HG02571 (cell line): ENCODE results near the gene POTEF.
A peak's percentile ranks its signal among the peaks of the same experiment; 100 is the strongest.
"Not testable (repeated sequence)": the region's sequence is repeated elsewhere in the genome, so short reads cannot be mapped to it uniquely, and the experiment has no call there.

Source experiments
- ATAC-seq: cut with Tn5 transposase; IDR thresholded peaks from one replicate; pipeline ENCODE4 v1.9.1; 2021; ENCODE audit warnings: mild to moderate bottlenecking, moderate library complexity; ENCODE audit not compliant: unreplicated experiment

The POTEF gene

GRCh38 chr2:130153721-130154422, 24.9 kb upstream of the POTEF start:
- not testable (repeated sequence) for ATAC-seq

GRCh38 chr2:130152816-130153595, 24.0 kb upstream of the POTEF start:
- ATAC-seq = no peak

DNA sequence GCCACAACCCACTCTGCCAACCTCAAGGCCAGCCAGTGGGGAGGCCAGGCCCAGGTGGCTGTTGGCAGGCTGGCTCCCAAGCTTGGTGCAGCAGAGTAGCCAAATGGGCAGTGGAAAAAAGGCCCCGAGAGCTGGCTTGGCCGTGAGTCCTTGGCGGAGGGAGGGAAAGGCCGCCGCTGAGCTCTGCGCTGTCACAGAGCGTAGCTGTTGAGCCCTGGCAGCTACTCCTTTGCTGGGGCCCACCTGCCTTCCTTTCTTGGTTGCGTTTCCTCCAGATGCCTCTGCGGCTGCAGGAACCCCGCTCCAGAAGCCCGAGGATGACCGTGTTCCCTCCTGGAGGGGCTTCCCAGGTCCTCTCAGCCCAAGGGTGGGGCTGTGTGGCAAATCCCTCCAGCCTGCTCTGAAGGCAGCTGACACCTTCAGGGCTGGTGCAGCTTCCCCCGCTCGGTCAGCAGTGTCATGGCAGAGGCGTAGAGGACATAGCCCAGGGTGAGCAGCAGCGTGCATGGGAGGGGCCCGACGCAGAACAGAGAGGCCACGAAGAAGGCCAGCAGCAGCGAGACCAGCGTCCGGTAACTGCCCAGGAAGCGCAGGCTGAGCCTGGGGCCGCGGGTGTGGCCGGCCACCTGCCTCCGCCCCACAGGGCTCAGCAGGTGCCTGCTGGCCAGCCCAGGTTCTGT, 23.3 kb upstream of the POTEF start:
- ATAC-seq = not testable (repeated sequence)

- not testable (repeated sequence) for ATAC-seq
These were observed 22.1 kb upstream of the POTEF start for GRCh38 chr2:130151145-130151512.

GRCh38 chr2:130150181-130151144, 21.4 kb upstream of the POTEF start:
- no peak for ATAC-seq

- ATAC-seq = not testable (repeated sequence)
These were observed 19.5 kb upstream of the POTEF start for GRCh38 chr2:130148515-130148914.

GRCh38 chr2:130145006-130145414, 16.0 kb upstream of the POTEF start, which contains the start of gene CCDC74B:
CCDC74B (minus strand) TSS chr2:130145112; CDS start chr2:130144996, 116 bp downstream.
- ATAC-seq = peak; percentile 94

- not testable (repeated sequence) for ATAC-seq
These were observed 14.4 kb upstream of the POTEF start for GRCh38 chr2:130143266-130144039.

- not testable (repeated sequence) for ATAC-seq
These were observed 13.6 kb upstream of the POTEF start for GRCh38 chr2:130142396-130143265.

DNA sequence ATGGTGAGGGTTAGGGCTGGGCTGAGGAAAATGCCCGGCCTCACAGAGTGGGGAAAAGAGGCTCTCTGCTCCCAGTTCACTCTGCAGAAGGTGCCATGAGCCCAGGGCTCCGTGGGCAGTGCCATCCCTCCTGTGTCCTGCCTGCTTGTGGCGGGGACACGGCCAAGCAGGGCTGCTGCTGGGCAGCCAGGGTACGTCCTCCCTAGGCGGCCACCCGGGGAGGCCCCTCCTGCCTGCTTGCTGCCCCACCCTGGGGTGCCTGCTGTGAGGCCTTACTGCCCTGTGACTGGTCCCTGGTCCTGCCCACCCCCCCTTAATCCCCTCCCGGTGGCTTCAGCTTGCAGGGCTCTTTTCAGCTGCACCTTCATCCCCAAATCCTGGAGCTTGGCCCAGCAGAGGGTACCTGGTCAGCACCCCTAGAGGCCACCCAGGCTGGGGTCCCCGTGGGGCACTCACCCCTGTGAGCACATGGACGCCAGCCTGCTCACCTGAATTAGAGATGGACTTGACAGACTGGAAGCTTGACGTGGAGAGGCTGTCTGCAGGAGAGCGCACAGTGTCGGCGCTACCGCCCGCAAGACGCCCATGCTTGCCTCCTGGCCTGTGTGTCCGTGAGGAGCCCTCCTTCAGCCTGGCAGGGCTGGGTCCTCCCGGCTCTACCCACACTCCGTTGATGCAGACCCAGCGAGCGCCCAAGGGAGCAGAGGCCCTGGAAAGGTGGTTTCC, 12.8 kb upstream of the POTEF start:
- ATAC-seq = not testable (repeated sequence)

DNA sequence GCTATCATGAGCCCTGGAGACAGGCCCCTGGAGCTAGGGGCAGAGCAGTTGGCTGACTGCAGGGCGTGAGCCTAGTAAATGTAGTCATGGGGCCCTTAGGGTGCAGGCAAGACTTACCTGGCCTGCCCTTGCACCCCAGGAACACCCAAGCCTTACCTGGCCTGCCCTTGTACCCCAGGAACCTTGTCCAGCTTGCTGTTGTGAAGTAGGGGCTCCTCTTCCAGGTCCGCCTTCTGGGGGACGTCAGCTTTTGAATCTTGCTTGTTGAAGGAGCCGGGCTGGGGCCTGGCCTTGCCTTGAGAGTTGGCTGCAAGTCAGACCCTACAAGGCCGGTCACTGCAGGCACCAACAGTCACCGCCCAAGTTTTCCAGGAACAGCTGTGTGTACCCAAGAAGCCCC, 12.0 kb upstream of the POTEF start:
- not testable (repeated sequence) for ATAC-seq

- ATAC-seq = not testable (repeated sequence)
These were observed 11.5 kb upstream of the POTEF start for GRCh38 chr2:130140516-130140915.

DNA sequence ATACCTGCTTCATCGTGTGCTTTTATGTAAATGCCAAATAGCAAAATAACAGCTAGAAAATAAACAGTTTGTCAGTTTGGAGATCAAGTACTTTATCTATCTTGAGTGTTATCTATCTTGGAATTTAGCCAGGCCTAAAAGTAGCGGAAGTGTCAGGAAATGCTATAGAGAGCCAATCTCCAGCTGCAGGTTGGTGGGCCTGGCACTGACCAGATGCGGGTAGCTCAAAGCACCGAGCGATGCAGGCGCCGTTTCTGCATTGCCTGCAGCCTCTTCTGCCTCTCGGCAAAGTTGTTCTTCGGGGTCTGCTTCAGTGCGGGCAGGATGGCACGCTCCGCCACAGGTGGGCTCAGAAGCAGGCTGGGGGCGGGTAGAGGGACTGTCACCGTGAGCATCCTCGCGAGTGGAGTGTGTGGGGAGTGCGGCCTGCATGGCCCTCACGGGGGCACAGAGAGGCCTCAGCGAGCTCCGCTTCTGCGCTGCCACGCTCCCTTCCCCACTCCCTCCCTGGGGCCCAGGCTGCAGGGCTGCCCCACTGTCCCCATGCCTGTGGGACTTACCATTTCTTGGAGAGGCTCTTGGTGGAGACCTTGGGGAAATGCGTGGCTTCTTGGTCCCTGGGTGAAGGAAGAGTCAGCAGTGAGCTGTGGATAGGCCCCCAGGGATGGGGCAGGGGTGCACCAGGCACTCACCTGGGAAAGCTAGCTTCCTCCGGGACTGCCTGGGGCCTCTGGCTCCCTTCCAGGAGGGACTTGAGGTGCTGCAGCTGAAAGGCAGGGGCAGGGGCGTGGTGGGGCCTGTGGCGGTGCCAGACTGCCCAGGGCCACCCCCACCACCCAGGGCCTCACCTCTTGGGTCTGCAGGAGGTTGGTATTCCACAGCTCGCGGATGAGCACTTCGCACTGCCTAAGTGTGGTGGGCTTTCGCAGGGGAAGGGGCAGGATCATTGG, 10.6 kb upstream of the POTEF start:
- ATAC-seq = not testable (repeated sequence)

GRCh38 chr2:130138841-130139251, 9.8 kb upstream of the POTEF start:
- ATAC-seq = not testable (repeated sequence)

GRCh38 chr2:130138326-130138725, 9.3 kb upstream of the POTEF start:
- not testable (repeated sequence) for ATAC-seq

DNA sequence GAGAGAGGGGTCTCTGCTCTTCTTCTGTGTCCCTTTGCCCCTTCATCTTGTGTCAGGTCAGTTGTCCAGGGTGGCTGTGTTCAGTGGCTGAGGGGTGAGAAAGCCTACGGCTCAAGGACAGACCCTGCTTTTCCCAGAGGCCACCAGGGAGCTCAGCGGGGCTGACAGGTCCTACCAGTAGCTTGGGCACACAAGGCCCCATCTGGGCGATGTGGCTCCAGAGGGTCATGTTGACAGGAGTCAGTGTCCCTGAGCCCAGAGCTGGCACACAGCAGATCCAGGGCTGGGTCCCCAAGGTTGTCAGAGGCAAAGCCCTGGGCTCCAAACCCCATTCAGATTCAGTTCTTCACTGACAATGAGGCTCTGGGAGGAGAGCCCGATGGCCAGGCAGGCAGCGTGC, 8.1 kb upstream of the POTEF start:
- ATAC-seq = not testable (repeated sequence)

DNA sequence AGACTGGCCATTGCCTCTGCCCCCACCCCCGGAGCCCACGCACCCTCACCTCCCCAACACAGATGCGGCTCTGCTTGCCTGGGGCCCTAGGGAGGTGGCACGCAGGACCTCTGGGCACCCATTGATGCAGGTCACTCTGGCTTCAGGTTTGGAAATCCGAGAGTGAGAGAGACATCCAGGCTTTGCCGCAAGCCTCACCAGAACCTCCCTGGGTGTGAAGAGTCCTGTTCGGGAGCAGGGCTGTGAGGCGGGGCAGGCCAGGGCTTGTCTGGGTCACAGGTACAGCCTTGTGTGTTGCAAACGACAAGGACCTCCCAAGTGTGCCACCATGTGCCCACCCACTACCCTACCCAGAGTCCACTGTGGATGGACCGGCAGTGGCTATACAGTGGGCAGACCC, 7.5 kb upstream of the POTEF start:
- ATAC-seq = not testable (repeated sequence)
